GM10847 (cell line): ENCODE measurements around the gene CGRRF1.

Experiments used
- POLR2A ChIP-seq: IDR thresholded peaks from 2 replicates; pipeline ENCODE4 v1.6.1; 2011; ENCODE audit not compliant: insufficient read length; ENCODE audit errors: extremely low read depth

CGRRF1 gene

DNA sequence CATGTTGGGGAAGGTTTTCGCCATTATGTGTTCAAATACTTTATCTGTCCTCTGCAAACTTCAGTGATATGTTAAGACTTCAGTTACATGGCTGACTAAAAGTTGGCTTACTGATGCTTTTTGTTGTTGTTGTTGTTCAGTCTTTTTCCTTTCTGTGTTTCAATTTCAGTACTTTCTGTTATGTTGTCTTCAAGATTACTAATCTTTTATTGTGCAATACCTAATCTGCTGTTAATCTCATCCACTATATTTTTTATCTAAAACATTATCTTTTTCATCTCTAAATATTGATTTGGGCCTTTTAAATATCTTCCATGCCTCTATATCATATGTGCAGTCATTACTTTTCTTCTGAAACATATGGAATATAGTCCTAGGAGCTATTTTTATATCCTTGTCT, 7.0 kb downstream of the CGRRF1 start:
- TF ChIP-seq POLR2A = no peak

DNA sequence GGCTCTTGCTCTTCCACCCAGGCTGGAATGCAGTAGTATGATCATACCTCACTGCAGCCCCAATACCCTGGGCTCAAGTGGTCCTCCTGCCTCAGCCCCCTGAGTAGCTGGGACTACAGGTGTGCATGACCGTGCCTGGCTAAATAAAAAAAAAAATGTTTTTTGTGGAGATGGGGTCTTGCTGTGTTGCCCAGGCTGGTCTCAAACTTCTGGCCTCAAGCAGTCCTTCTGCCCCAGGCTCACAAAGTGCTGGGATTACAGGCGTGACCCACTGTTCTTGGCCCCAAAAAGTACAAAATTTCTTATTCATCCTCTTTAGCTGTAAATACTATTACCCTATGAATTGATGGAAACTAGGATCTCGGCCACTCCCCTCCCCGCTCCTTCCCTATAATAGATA, 14.7 kb downstream of the CGRRF1 start:
- no peak for TF ChIP-seq POLR2A

DNA sequence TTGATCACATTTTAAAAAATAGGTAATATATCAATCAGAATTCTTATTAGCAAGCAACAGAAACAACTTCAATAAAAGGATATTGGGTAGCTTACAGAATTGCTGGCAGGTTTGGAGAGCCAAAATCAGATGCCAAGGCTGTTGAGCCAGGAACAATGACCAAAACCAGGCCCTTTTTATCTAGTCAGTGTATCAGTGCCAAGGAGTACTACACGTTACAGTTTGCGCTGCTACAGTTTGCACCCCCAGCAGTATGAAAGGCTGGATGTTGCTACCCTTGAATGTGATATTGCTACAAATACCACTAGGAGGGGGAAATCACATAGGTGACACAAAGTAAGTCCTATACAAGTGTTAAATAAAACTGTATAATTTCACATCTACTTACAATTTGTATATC, 19.3 kb downstream of the CGRRF1 start:
- TF ChIP-seq POLR2A = no peak

DNA sequence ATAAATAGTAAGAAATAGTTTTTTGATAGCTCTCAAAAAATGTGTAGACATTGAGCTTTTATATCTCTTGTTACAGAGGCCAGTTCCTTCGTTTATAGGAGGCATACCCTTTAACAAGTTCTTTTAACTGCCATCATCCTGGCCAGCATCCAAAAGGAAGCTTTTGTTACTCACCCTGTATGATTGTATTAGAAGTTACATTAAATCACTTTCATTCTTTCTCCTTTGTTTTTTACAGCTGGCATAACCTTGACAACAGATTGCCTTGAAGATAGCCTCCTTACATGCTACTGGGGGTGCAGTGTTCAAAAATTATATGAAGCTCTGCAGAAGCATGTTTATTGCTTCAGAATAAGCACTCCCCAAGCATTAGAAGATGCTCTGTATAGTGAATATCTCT, 20.1 kb downstream of the CGRRF1 start:
- TF ChIP-seq POLR2A = no peak

DNA sequence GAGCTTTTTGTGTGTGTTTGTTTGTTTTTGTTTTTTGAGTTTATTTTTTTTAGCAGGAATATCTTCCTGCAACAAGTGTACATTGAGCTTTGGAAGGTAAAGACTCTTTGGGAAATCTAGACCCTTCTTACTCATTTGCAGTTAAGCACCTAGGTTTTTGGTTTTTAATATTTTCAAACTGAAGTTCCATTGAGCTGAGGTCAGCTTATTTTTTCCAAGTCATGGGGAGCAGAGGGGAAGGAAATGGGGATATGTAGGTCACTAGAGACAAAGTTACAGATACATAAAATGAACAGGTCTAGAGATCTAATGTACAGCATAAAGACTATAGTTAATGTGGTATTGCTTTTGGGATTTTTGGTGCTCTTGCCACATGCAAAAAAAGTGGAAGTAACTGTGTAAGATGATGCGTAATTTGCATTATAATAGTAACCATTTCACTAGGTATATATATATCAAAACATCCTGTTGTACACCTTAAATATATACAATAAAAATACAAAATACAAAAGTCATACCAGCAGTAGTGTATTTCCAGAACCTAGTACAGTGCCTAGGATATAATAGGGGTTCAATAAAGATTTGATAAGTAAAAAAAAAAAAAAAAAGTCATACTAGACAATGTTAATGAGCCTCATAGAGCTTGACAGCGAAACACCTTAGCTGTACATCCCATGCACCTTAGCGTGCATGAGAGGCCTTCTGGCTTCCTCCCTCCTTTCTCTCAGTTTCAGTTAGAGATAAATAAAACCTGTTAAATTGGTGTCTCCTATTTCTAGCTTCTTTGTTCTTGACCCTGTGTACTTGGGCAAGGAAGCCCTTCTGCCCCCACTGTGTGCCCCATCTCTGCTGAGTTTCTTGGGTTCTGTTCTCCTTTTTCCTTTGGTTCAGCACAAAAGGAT, 22.7 kb downstream of the CGRRF1 start:
- no peak for TF ChIP-seq POLR2A

DNA sequence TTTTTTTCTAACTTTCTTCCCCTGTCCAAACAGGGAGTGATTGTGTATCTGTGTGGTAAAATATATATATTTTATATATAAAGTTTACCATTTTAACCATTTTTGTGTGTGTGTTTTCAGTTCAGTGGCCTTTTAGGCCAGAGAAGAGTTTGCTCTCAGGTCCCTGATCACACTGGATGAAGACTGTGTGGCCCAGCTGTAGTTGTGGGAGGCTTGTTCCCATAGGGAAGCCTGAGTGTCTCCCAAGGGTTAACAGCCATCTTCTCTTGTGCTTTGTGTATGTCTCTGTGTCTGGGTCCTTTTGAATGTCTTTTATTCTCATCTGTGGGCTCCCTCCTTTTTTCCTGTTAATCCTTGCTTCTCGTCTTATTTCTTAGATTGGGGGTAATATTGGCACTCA, 23.4 kb downstream of the CGRRF1 start:
- TF ChIP-seq POLR2A = no peak

DNA sequence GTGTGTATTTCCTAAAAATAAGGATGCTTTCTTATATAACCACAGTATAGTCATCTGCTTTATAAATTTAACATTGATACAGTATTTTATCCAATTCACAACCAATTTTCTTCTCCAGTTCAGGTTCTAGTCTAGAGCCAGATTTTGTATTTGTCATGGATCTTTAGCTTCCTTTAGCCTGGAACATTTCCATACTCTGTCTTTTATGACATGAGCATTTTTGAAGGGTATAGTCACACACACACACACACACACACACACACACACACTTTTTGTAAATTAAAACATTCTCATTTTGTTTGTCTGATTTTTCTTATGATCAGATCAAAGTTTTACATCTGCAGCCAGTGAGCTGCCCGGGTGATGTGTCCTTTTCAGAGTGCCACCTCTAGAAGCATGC, 25.4 kb downstream of the CGRRF1 start:
- no peak for TF ChIP-seq POLR2A

DNA sequence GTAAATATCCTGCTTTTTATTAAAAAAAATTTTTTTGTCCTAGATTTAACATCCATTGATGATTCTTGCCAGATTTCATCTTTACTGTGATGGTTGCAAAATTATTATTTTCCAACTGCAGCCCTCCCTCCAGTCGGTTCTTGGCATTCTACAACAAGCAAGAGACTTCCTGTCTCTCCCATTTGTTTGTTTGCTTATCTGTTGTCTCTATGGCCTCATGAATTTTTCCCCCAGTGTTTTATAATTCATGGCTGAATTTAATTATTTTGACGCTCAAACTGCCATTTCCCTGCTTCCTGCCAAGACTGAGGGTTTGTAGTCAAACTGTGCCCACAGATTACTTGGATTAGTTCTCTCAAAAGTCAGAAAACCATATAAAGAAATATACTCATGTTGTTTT, 25.9 kb downstream of the CGRRF1 start:
- TF ChIP-seq POLR2A = no peak

DNA sequence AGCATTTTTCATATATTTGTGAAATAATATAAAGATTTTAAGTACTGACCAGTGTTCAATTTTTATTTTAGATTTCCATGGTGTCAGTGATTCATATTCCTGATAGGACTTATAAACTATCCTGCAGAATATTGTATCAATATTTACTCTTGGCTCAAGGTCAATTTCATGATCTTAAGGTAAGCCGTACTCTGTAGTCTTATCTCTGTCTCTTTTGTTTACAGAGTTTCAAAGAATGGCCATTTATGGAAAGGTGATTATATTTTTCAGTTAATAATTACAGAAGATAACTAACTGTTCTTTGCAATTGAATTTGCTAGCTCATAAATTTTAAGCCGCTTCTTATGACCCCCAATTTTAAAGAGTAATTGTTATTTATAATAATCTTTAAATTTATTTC, 27.9 kb downstream of the CGRRF1 start:
- no peak for TF ChIP-seq POLR2A

DNA sequence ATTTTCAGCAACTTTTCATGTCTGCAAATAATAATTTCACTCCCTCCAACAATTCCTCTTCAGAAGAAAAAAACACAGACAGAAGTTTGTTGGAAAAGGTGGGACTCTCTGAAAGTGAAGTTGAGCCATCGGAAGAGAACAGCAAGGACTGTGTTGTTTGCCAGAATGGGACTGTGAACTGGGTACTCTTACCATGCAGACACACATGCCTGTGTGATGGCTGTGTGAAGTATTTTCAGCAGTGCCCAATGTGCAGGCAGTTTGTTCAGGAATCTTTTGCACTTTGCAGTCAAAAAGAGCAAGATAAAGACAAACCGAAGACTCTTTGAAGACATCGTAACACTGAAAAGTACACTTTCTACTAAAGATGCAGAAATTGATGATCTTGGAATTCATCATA, 28.3 kb downstream of the CGRRF1 start:
- TF ChIP-seq POLR2A = no peak

DNA sequence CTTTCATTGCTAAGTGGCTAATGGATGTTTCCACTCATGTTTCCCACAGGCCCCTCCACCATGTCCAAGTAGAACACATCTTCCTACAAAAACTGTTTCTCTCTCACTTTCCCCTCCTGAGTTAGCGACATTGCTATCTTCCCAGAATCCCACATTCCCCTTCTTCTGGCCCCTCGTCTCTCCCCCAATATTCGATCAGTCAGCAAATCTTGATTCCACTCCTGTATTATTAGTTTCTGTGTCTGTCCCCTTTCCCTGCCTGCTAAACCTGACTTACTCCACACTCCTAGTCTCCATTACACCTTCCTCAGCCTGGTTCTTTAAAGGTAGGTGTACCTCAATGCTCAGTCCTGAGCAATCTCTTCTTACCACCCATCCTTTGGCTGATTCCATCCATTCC, 37.9 kb downstream of the CGRRF1 start:
- TF ChIP-seq POLR2A = no peak

DNA sequence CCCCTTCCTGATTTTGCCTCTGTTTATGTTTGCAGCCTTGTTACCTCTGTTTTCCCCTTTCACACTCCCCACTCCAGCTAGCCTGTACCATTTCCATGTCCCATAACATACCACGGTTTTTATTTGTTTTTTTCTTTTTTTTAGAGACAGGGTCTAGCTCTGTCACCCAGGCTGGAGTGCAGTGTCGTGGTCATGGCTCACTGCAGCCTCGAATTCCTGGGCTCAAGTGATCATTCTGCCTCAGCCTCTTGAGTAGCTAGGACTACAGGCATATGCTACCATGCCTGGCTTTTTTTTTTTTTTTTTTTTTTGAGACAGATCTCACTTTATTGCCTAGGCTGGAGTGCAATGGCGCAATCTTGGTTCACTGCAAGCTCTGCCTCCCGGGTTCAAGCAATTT, 38.8 kb downstream of the CGRRF1 start:
- no peak for TF ChIP-seq POLR2A

DNA sequence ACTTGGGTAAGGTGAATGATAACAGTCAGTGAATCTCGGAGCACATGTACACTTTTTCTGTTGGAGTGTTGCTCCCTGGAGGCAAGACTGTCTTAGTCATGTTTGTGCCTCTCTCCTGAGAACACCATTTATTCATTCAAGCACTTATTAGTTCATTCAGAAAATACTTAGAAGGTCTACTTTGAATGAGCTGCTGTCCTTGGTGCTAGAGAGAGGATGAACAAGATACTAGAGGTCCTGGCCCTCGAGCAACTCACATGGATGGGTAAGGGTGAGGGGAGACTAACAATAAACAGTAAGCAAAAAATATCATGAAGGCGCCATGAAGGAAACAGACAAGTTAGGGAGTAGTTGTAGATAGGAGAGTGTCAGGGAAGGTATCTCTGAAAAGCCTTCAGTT, 40.2 kb downstream of the CGRRF1 start:
- no peak for TF ChIP-seq POLR2A

DNA sequence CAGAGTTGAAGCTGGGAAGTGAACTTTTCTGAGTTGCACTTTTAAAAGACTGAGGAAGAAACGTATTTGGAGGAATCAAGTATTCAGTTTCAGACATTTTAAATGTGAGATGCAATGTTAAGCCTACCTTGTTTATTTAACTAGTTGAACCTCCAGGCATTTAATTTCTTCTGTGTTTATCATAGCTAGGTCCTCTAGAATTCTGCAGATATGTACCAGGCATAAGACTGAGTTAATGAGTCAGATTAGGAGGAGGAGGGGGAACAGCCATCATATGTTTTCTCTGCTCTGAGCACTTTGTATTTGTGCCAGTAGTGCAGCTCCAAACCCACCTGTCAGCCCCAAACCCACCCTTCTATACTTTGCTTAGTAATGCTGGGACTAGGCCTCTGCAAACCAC, 40.8 kb downstream of the CGRRF1 start:
- TF ChIP-seq POLR2A = no peak

DNA sequence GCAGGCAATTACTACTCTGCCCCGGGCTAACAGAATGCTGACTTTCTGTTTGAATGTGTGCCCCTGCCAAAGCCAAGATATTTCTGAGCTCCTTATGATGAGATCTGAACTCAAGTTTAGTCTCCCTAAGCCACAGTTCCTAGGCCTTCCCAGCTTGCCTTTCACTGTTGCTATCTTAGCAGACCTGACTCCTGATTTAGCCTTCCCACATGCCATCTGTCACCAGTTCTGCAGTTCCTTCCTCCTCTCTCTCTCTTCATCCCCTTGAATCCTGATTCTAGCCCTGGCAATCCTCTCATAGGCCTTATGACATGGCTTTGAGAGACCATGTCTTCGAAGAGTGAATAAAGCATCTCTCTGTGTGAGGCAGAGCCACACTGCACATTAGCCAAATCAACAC, 44.7 kb downstream of the CGRRF1 start:
- no peak for TF ChIP-seq POLR2A

DNA sequence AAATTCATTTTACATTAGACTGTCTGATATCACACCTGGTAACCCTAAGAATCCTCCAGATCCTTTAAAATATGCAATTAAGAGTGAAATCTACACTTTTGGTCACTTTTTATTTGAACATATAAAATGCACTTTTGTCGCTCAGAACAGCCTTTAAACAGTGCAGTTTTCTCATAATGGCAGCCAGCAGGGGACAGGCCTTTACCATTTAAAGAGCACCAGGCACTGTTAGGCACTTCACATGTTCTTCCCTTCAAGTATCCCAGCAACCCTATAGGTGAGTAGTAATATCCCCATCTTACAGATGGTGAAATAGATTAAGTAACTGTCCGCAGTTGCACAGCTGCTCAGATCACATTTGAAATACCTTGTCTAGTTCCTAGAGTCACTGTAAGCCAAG, 45.9 kb downstream of the CGRRF1 start:
- no peak for TF ChIP-seq POLR2A

DNA sequence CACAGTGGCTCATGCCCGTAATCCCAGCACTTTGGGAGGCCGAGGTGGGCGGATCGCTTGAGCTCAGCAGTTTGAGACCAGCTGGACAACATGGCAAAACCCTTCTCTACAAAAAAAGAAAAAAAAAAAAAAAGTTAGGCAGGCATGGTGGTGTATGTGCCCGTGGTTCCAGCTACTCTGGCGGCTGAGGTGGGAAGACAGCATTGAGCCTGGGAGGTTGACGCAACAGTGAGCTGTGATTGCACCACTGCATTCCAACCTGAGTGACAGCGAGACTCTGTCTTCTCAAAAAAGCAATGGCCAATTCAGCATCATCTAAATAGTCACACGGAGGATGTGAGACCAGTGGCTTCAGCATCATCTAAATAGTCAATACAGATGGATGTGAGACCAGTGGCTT, 46.8 kb downstream of the CGRRF1 start:
- TF ChIP-seq POLR2A = no peak
